ENCODE measurements around the gene MSRB3.

The MSRB3 gene

GRCh38 chr12:65501935-65502334, 223.5 kb downstream of the MSRB3 start:
- H3K4me3 ChIP-seq (ENCODE audit: low read depth, low read length): no peak overlapping the region
- no peak for TF ChIP-seq CTCF (IDR thresholded peaks at IDR 0.05; ENCODE audit: low read depth, low read length)

DNA sequence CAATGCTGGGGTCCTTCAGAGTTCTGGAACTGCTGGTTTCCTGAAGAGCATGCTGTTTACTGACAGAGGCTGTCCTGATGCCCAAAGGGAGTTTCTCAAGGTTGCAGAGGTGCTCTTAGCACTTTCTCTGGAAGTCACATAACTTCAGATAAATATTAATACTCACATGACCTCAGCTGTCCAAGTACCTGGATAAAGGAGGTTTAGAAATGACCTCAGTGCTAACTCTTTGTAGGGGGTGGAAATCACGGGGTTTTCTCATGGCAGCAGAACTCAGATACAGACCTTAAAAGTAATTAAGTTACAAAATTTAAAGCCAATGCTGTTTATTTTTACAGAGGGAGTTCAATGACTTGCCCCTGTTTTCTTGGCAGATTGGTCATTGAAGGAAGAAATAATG, 225.9 kb downstream of the MSRB3 start:
- H3K4me3 ChIP-seq (ENCODE audit: low read depth, low read length): no peak overlapping the region
- TF ChIP-seq CTCF (IDR thresholded peaks at IDR 0.05; ENCODE audit: low read depth, low read length): no peak

DNA sequence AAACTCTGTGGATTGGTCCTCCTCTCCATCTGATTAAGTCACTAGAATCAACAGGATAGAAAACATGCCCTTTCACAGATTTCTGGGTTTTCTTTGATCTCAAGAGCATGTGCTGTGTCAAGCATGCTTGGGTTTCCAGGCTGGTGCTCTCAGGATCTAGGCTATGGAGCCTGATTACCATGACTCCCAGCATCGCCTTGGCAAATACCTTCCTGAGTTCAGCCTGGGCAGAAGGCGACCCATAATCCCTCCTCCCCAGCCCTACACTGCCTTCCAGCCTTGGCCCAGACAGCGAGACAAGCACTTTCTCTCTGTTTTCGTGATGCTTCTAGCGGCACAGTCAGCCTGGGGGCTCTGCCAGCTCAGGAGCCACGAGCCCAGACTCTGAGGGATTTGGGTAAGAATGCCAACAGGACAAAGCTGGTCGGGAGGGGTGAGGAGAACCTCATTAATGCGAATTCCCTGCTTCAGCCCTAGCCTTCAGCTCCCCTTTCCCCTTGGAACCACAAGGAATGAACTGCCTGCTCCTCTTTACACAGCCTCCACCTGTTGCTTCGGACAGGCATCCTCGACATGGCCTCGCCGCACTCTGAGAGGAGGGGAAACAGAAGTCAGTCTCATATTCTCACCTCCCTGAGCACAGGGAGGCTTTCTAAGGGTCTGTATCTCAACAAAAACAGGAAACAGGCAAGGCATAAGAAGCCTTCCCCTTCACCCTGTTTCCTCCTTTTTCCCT, 227.1 kb downstream of the MSRB3 start:
- no peak for TF ChIP-seq CTCF (IDR thresholded peaks at IDR 0.05; ENCODE audit: low read depth, low read length)
- H3K4me3 ChIP-seq (ENCODE audit: low read depth, low read length): no peak overlapping the region

DNA sequence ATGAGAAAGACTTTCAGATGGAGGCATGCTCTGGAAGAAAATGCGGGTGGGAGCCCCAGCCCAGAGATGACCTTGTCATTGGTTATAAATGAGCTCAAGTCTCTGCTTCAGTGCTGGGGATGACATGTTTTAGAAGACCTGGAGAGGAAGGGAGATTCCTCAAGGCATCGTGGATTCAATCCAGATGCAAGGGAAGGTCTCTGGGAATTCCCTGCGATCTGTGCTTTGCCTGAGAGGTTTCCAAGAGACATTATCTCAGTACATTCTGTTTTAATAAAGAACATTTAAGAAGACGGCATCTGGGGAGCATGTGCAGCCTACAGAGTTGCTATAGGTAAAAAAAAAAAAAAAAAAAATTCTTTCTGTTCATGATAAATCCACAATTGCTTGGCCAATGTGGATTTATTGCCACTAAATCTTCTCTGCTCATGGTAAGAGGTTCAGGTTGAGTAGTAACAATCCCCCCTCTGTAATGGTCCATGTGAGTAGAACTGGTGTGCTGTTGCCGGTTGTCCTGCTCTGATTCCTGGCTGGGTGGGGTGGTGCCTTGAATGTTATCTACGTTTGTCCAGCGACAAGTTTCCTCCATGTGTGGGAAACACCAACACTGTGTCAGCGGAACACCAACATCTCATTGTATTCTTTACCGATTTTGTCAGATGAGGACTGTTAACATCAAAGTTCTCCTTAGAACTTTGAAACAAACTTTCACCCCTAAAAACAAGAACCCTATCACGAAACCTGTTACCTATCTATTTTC, 230.0 kb downstream of the MSRB3 start:
- no peak overlapping the region for H3K4me3 ChIP-seq (ENCODE audit: low read depth, low read length)
- TF ChIP-seq CTCF (IDR thresholded peaks at IDR 0.05; ENCODE audit: low read depth, low read length): no peak

DNA sequence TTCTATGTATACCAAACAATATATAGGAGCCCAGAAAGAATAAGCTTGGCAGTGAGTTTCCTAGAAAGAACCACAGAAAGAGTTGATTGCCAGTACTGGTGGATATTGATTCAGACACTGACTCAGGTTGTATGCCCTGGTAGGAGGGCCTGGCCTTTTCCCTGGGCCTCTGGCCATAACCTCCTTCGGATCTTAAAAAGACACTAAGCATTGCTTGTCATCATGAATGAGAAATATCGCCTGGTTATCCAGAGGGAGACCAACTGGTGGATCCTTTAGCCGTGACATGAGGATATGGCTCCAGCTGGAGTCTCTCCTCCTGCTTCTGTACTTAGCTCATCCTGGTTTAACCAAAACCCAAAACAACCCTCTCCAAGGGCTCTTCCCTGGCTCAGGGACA, 231.5 kb downstream of the MSRB3 start:
- no peak for TF ChIP-seq CTCF (IDR thresholded peaks at IDR 0.05; ENCODE audit: low read depth, low read length)
- no peak overlapping the region for H3K4me3 ChIP-seq (ENCODE audit: low read depth, low read length)

DNA sequence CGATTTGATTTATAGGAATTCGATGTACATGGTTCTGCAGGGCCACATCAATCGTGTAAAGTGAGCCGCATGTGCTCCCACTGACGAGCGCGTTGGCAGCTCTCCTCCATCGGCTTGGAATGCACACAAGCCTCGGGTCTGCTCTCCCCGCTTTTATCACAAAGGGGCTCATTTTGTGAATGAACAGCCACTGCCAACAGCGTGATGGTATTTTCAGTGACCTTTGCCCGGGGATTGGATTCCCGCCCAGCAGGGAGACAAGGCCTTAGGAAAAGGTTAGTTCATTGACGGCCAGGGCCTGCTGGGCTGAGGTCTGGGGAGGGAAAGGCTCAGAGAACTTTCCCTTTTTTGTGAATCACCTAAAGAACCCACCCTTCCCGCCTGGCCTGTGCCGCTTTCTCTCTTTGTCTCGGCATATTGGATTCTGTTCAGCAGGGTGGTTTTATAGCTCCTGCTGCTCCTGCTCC, 232.1 kb downstream of the MSRB3 start:
- no peak overlapping the region for H3K4me3 ChIP-seq (ENCODE audit: low read depth, low read length)
- TF ChIP-seq CTCF (IDR thresholded peaks at IDR 0.05; ENCODE audit: low read depth, low read length): no peak

Data from WI38 (cell line).